GM21717 (cell line): ENCODE results near the gene SV2C.
"Not testable (repeated sequence)": the region's sequence is repeated elsewhere in the genome, so short reads cannot be mapped to it uniquely, and the experiment has no call there.

ENCODE experiments used
- ATAC-seq: cut with Tn5 transposase; IDR thresholded peaks from one replicate; pipeline ENCODE4 v1.9.1; 2021; ENCODE audit warnings: mild to moderate bottlenecking, moderate library complexity; ENCODE audit not compliant: unreplicated experiment

The SV2C gene

GRCh38 chr5:76334574-76334973 is 251.4 kb downstream of the SV2C start:
- ATAC-seq = no peak

- ATAC-seq = not testable (repeated sequence)
These were observed 252.3 kb downstream of the SV2C start for GRCh38 chr5:76335451-76335850.

GRCh38 chr5:76336253-76336809 is 253.1 kb downstream of the SV2C start:
- not testable (repeated sequence) for ATAC-seq

- ATAC-seq = no peak
These were observed 254.8 kb downstream of the SV2C start for GRCh38 chr5:76337953-76338451.

- no peak for ATAC-seq
These were observed 256.7 kb downstream of the SV2C start for GRCh38 chr5:76339919-76340318.

- ATAC-seq = no peak
These were observed 258.6 kb downstream of the SV2C start for GRCh38 chr5:76341651-76342334.

GRCh38 chr5:76342474-76342873 is 259.3 kb downstream of the SV2C start:
- no peak for ATAC-seq

GRCh38 chr5:76345582-76345981 is 262.4 kb downstream of the SV2C start:
- no peak for ATAC-seq

- ATAC-seq = peak; percentile 40
These were observed 268.0 kb downstream of the SV2C start for GRCh38 chr5:76351176-76351575.

GRCh38 chr5:76351577-76351976 is 268.4 kb downstream of the SV2C start:
- ATAC-seq = peak; percentile 97

GRCh38 chr5:76356887-76357286 is 273.7 kb downstream of the SV2C start:
- ATAC-seq = no peak

GRCh38 chr5:76363352-76364225 is 280.4 kb downstream of the SV2C start:
- no peak for ATAC-seq

GRCh38 chr5:76364226-76364589 is 281.0 kb downstream of the SV2C start:
- ATAC-seq = no peak

GRCh38 chr5:76365561-76365960 is 282.4 kb downstream of the SV2C start:
- no peak for ATAC-seq

GRCh38 chr5:76366596-76366995 is 283.4 kb downstream of the SV2C start:
- no peak for ATAC-seq

GRCh38 chr5:76367623-76368371 is 284.6 kb downstream of the SV2C start:
- ATAC-seq = no peak

GRCh38 chr5:76368941-76369340 is 285.8 kb downstream of the SV2C start:
- no peak for ATAC-seq

- not testable (repeated sequence) for ATAC-seq
These were observed 286.5 kb downstream of the SV2C start for GRCh38 chr5:76369668-76370067.

GRCh38 chr5:76371960-76372322 is 288.8 kb downstream of the SV2C start:
- no peak for ATAC-seq

GRCh38 chr5:76372323-76373054 is 289.3 kb downstream of the SV2C start:
- no peak for ATAC-seq
